ENCODE data around the gene CUL3. TPM values are rescaled to one million over a fixed set of nuclear protein-coding genes. Genes with fewer than 3 reads are reported as not detected.
"Not testable (repeated sequence)": the region's sequence is repeated elsewhere in the genome, so short reads cannot be mapped to it uniquely, and the experiment has no call there.

CUL3 gene
- total RNA-seq, 1 experiment from 2014 or later = 114 TPM

GRCh38 chr2:224608104-224608503 lies 22.9 kb upstream of the CUL3 start:
- no peak overlapping the region for H3K4me2 ChIP-seq (ENCODE audit: insufficient read depth, insufficient read length, low read length)
- no peak for TF ChIP-seq CTCF (conservative IDR thresholded peaks at IDR 0.05)
- no peaks in the 10 kb centered on the region for H3K23me2 ChIP-seq (ENCODE audit: insufficient read length, low read depth, low read length, poor library complexity, severe bottlenecking)
- WGBS (ENCODE audit: extremely low coverage, insufficient read length, low lambda C conversion rate) = no CpG with 5 or more reads among the region's 3 CpGs
- H2BK5ac ChIP-seq (ENCODE audit: insufficient read length, low read length) = no peak overlapping the region
- H4K20me1 ChIP-seq (ENCODE audit: control insufficient read depth, insufficient read depth, insufficient read length) = no peaks in the 10 kb centered on the region
- H3K79me1 ChIP-seq (ENCODE audit: insufficient read depth, low read depth, low read length, poor library complexity, severe bottlenecking) = no peaks in the 10 kb centered on the region
- no peaks in the 10 kb centered on the region for H3K27me3 ChIP-seq (ENCODE audit: insufficient read depth, low read length)
- no peak overlapping the region for H3K27ac ChIP-seq (ENCODE audit: insufficient read length, low read depth, low read length)
- H3K56ac ChIP-seq (ENCODE audit: insufficient read length, low read depth, low read length) = no peak overlapping the region
- no peak overlapping the region for H2BK20ac ChIP-seq (ENCODE audit: low read depth, low read length, poor library complexity, severe bottlenecking)
- no peak overlapping the region for H2BK12ac ChIP-seq (ENCODE audit: insufficient read length, low read depth, low read length)
- H3K18ac ChIP-seq (ENCODE audit: insufficient read length, low read depth, low read length) = no peak overlapping the region
- no peak overlapping the region for H3T11ph ChIP-seq (ENCODE audit: low read length)
- H3K14ac ChIP-seq (ENCODE audit: insufficient read depth, low read length) = no peak overlapping the region
- H4K5ac ChIP-seq (ENCODE audit: insufficient read length, low read depth, low read length) = no peak overlapping the region
- no peak overlapping the region for H3K4ac ChIP-seq (ENCODE audit: low read depth, low read length)
- no peak overlapping the region for H2BK120ac ChIP-seq (ENCODE audit: low read depth, low read length, poor library complexity, severe bottlenecking)
- no peak overlapping the region for H2AFZ ChIP-seq (ENCODE audit: low read length)
- no peaks in the 10 kb centered on the region for H3K4me1 ChIP-seq (ENCODE audit: insufficient read depth, low read length)
- H4K91ac ChIP-seq (ENCODE audit: insufficient read length, low read depth, low read length) = no peak overlapping the region
- no peak for DNase-seq
- no peak overlapping the region for H3K4me3 Mint-ChIP-seq
- H3K36me3 Mint-ChIP-seq (ENCODE audit: insufficient read depth in 1 of 3, low read depth in 3 of 3) = no peaks in the 10 kb centered on the region
- H2AK5ac ChIP-seq (ENCODE audit: insufficient read length, low read length) = no peak overlapping the region
- H3K9ac ChIP-seq (ENCODE audit: extremely low read depth, insufficient read length, low read length) = no peak overlapping the region
- no peaks in the 10 kb centered on the region for H3K9me3 ChIP-seq (ENCODE audit: control insufficient read depth, low read depth, low read length)
- H3K4me1 Mint-ChIP-seq = no peaks in the 10 kb centered on the region; a peak in 1 of 4 replicates
- no peak overlapping the region; a peak in 1 of 7 replicates for H3K27ac Mint-ChIP-seq
- no peak overlapping the region for H4K8ac ChIP-seq (replicated peaks; ENCODE audit: insufficient read length, low read depth, low read length)
- H3K9me3 Mint-ChIP-seq = no peaks in the 10 kb centered on the region
- no peaks in the 10 kb centered on the region for H3K79me2 ChIP-seq (ENCODE audit: insufficient read depth, low read length)
- H3K27me3 Mint-ChIP-seq (ENCODE audit: low read depth) = no peaks in the 10 kb centered on the region
- H2BK15ac ChIP-seq (ENCODE audit: low read depth, low read length) = no peak overlapping the region
- H3K23ac ChIP-seq (ENCODE audit: insufficient read length, low read depth, low read length) = no peak overlapping the region

- not testable (repeated sequence) for H3K27ac Mint-ChIP-seq; H3K9ac ChIP-seq (ENCODE audit: extremely low read depth, insufficient read length, low read length); H2AK5ac ChIP-seq (ENCODE audit: insufficient read length, low read length); H3K4me3 Mint-ChIP-seq; H3K18ac ChIP-seq (ENCODE audit: insufficient read length, low read depth, low read length); H2BK15ac ChIP-seq (ENCODE audit: low read depth, low read length); H3K4me2 ChIP-seq (ENCODE audit: insufficient read depth, insufficient read length, low read length); H3K4me1 ChIP-seq (ENCODE audit: insufficient read depth, low read length); H3K79me1 ChIP-seq (ENCODE audit: insufficient read depth, low read depth, low read length, poor library complexity, severe bottlenecking); H2BK120ac ChIP-seq (ENCODE audit: low read depth, low read length, poor library complexity, severe bottlenecking); H3K9me3 ChIP-seq (ENCODE audit: control insufficient read depth, low read depth, low read length); H3K23ac ChIP-seq (ENCODE audit: insufficient read length, low read depth, low read length); H2AFZ ChIP-seq (ENCODE audit: low read length); H3K4me1 Mint-ChIP-seq; H4K91ac ChIP-seq (ENCODE audit: insufficient read length, low read depth, low read length); H3K4ac ChIP-seq (ENCODE audit: low read depth, low read length); H3K36me3 Mint-ChIP-seq (ENCODE audit: insufficient read depth in 1 of 3, low read depth in 3 of 3); H3K27me3 ChIP-seq (ENCODE audit: insufficient read depth, low read length); H2BK12ac ChIP-seq (ENCODE audit: insufficient read length, low read depth, low read length); H3K27ac ChIP-seq (ENCODE audit: insufficient read length, low read depth, low read length); H4K20me1 ChIP-seq (ENCODE audit: control insufficient read depth, insufficient read depth, insufficient read length); H3K23me2 ChIP-seq (ENCODE audit: insufficient read length, low read depth, low read length, poor library complexity, severe bottlenecking); H4K8ac ChIP-seq (replicated peaks; ENCODE audit: insufficient read length, low read depth, low read length); H3T11ph ChIP-seq (ENCODE audit: low read length); H2BK5ac ChIP-seq (ENCODE audit: insufficient read length, low read length); H2BK20ac ChIP-seq (ENCODE audit: low read depth, low read length, poor library complexity, severe bottlenecking); DNase-seq; H3K9me3 Mint-ChIP-seq; H3K27me3 Mint-ChIP-seq (ENCODE audit: low read depth); H3K56ac ChIP-seq (ENCODE audit: insufficient read length, low read depth, low read length); H3K79me2 ChIP-seq (ENCODE audit: insufficient read depth, low read length); H4K5ac ChIP-seq (ENCODE audit: insufficient read length, low read depth, low read length); H3K14ac ChIP-seq (ENCODE audit: insufficient read depth, low read length)
- WGBS (ENCODE audit: extremely low coverage, insufficient read length, low lambda C conversion rate) = no CpG with 5 or more reads among the region's 42 CpGs
Measured at GRCh38 chr2:224603746-224604500, 18.8 kb upstream of the CUL3 start.

All from H9 (cell line).